IMR-90 (cell line): ENCODE results near the gene ACOXL. TPM values are rescaled to one million over a fixed set of nuclear protein-coding genes. Genes with fewer than 3 reads are reported as not detected.

Experiments used
- ATAC-seq: fragments of 200-7000 bp; cut with Tn5 transposase; 2 replicates; pipeline ENCODE4 v1.9.1; 2020; ENCODE audit warnings: low read depth, mild to moderate bottlenecking, moderate library complexity
- BruUV-seq: library from RNA; stranded (reverse); fragments of 400-500 nt; replicated peaks from 2 replicates; lab custom pipeline; 2021; lab: Mats Ljungman, UMichigan
- CTCF ChIA-PET: fragments of 300-600 bp; formaldehyde crosslinking; extraction: SDS; loops from one replicate; lab custom pipeline; 2021; ENCODE audit warnings: antibody characterized with exemption; lab: Yijun Ruan, JAX
- POLR2A ChIA-PET: fragments of 300-600 bp; sonication (Branson Sonifier 250); formaldehyde crosslinking; loops from one replicate; lab custom pipeline; 2022; ENCODE audit warnings: antibody characterized with exemption; ENCODE audit not compliant: unreplicated experiment; lab: Charles Lee
- DNase-seq: peaks from one replicate; pipeline ENCODE4 v3.0.0; 2013
- H2AFZ ChIP-seq: replicated peaks from 2 replicates; pipeline ENCODE3; 2013; ENCODE audit warnings: low read length, mild to moderate bottlenecking; ENCODE audit not compliant: poor library complexity
- H2AK5ac ChIP-seq: 2 replicates; pipeline ENCODE4 v1.6.1; 2013; ENCODE audit warnings: low read depth, low read length, inconsistent platforms
- H2AK9ac ChIP-seq: replicated peaks from 2 replicates; pipeline ENCODE3; 2013; ENCODE audit warnings: mild to moderate bottlenecking, low read depth, low read length, moderate library complexity; ENCODE audit not compliant: poor library complexity
- H2BK120ac ChIP-seq: 2 replicates; pipeline ENCODE4 v1.6.1; 2013; ENCODE audit warnings: low read depth, low read length, inconsistent platforms
- H2BK15ac ChIP-seq: 3 replicates; pipeline ENCODE4 v1.6.1; 2013; ENCODE audit warnings: low read depth, low read length, inconsistent platforms
- H2BK20ac ChIP-seq: 2 replicates; pipeline ENCODE4 v1.6.1; 2013; ENCODE audit warnings: low read depth, mild to moderate bottlenecking, inconsistent platforms, low read length, moderate library complexity
- H2BK5ac ChIP-seq: 2 replicates; pipeline ENCODE4 v1.6.1; 2013; ENCODE audit warnings: mild to moderate bottlenecking, low read depth, low read length, inconsistent platforms; ENCODE audit not compliant: poor library complexity, severe bottlenecking
- H3K14ac ChIP-seq: replicated peaks from 2 replicates; pipeline ENCODE4 v1.6.1; 2013; ENCODE audit warnings: low read depth, low read length, inconsistent platforms
- H3K18ac ChIP-seq: 2 replicates; pipeline ENCODE4 v1.6.1; 2013; ENCODE audit warnings: low read depth, low read length, control low read depth
- H3K23ac ChIP-seq: 2 replicates; pipeline ENCODE4 v1.6.1; 2013; ENCODE audit warnings: low read depth, low read length, inconsistent platforms
- H3K27ac ChIP-seq: 2 replicates; pipeline ENCODE4 v1.5.1; 2013; ENCODE audit warnings: mild to moderate bottlenecking, control low read depth, low read length; ENCODE audit not compliant: insufficient read depth
- H3K27me3 ChIP-seq: 2 replicates; pipeline ENCODE4 v1.6.1; 2013; ENCODE audit warnings: low read length; ENCODE audit not compliant: control insufficient read depth, insufficient read depth
- H3K36me3 ChIP-seq: 2 replicates; pipeline ENCODE4 v1.6.1; 2013; ENCODE audit warnings: low read length, mixed read lengths; ENCODE audit not compliant: control insufficient read depth, insufficient read depth
- H3K4ac ChIP-seq: 2 replicates; pipeline ENCODE4 v1.6.1; 2013; ENCODE audit warnings: low read depth, low read length, inconsistent platforms
- H3K4me1 ChIP-seq: 2 replicates; pipeline ENCODE4 v1.6.1; 2013; ENCODE audit warnings: low read length, mixed read lengths; ENCODE audit not compliant: control insufficient read depth, insufficient read depth
- H3K4me2 ChIP-seq: 2 replicates; pipeline ENCODE4 v1.6.1; 2013; ENCODE audit warnings: low read depth, mild to moderate bottlenecking, control low read depth, low read length, moderate library complexity
- H3K4me3 ChIP-seq: 2 replicates; pipeline ENCODE4 v1.5.1; 2013; ENCODE audit warnings: low read depth, mild to moderate bottlenecking, control low read depth, low read length, moderate library complexity; ENCODE audit not compliant: insufficient read depth
- H3K56ac ChIP-seq: 2 replicates; pipeline ENCODE4 v1.6.1; 2013; ENCODE audit warnings: low read length, inconsistent platforms; ENCODE audit not compliant: insufficient read depth; ENCODE audit errors: extremely low read depth
- H3K79me1 ChIP-seq, 2 experiments: 2 replicates each; pipeline ENCODE4 v1.6.1; 2013; ENCODE audit warnings: low read length in 2 of 2, inconsistent platforms in 1 of 2, low read depth in 1 of 2
- H3K9ac ChIP-seq: 2 replicates; pipeline ENCODE4 v1.6.1; 2013; ENCODE audit warnings: low read depth, low read length, control low read depth
- H3K9me1 ChIP-seq: 2 replicates; pipeline ENCODE4 v1.6.1; 2013; ENCODE audit warnings: low read length, inconsistent platforms; ENCODE audit not compliant: insufficient read depth
- H3K9me3 ChIP-seq: 2 replicates; pipeline ENCODE4 v1.6.1; 2013; ENCODE audit warnings: low read length; ENCODE audit not compliant: control insufficient read depth, insufficient read depth
- H4K20me1 ChIP-seq: 2 replicates; pipeline ENCODE4 v1.6.1; 2013; ENCODE audit warnings: low read length, inconsistent platforms; ENCODE audit not compliant: insufficient read depth
- H4K5ac ChIP-seq: 2 replicates; pipeline ENCODE4 v1.6.1; 2013; ENCODE audit warnings: mild to moderate bottlenecking, low read depth, low read length, control low read depth
- H4K8ac ChIP-seq, 2 experiments: 2 replicates each; pipeline ENCODE4 v1.6.1; 2013; ENCODE audit warnings: low read depth in 2 of 2, low read length in 2 of 2, control low read depth in 1 of 2, inconsistent platforms in 1 of 2
- H4K91ac ChIP-seq: 2 replicates; pipeline ENCODE4 v1.6.1; 2013; ENCODE audit warnings: low read depth, low read length, inconsistent platforms; ENCODE audit not compliant: insufficient read depth
- CEBPB ChIP-seq: IDR thresholded peaks from 2 replicates; pipeline ENCODE4 v1.6.1; 2012; ENCODE audit warnings: low read depth, low read length, improper control_type of control experiment
- CHD1 ChIP-seq: IDR thresholded peaks from 2 replicates; pipeline ENCODE4 v1.6.1; 2012; ENCODE audit warnings: low read depth, low read length, improper control_type of control experiment
- FOS ChIP-seq: fragments of 150-350 bp; IDR thresholded peaks from 2 replicates; pipeline ENCODE4 v1.6.1; 2016; ENCODE audit warnings: low read depth, low read length
- MAZ ChIP-seq: IDR thresholded peaks from 2 replicates; pipeline ENCODE4 v1.6.1; 2012; ENCODE audit warnings: low read depth, mild to moderate bottlenecking, low read length, improper control_type of control experiment, moderate library complexity, borderline replicate concordance
- MXI1 ChIP-seq: IDR thresholded peaks from 2 replicates; pipeline ENCODE4 v1.6.1; 2012; ENCODE audit warnings: low read depth, mild to moderate bottlenecking, low read length, moderate library complexity, borderline replicate concordance
- POLR2A ChIP-seq: IDR thresholded peaks from 2 replicates; pipeline ENCODE4 v1.6.1; 2012; ENCODE audit warnings: mild to moderate bottlenecking, low read depth, low read length
- RAD21 ChIP-seq: IDR thresholded peaks from 2 replicates; pipeline ENCODE4 v1.6.1; 2012; ENCODE audit warnings: low read length, improper control_type of control experiment
- RCOR1 ChIP-seq: IDR thresholded peaks from 2 replicates; pipeline ENCODE4 v1.6.1; 2012; ENCODE audit warnings: mild to moderate bottlenecking, low read length, improper control_type of control experiment; ENCODE audit not compliant: insufficient replicate concordance
- WGBS, 2 experiments: methylation state at CpG; one replicate each; pipeline versions ENCODE4 v1.1.5 to v1.1.7; 2013; ENCODE audit warnings: missing lambda C conversion rate in 2 of 2; ENCODE audit not compliant: insufficient read length in 1 of 2; ENCODE audit errors: extremely low coverage in 2 of 2; 5-methylcytosine and 5-hydroxymethylcytosine counted together
- dilution Hi-C: fragments of 300-500 bp; cut with HindIII; formaldehyde crosslinking; loops from one replicate; pipeline ENCODE4 v1.14.3; 2018; ENCODE audit warnings: low sequenced_read_pairs; ENCODE audit not compliant: unreplicated experiment
- in situ Hi-C: fragments of 300-500 bp; cut with MboI; formaldehyde crosslinking; loops from 3 replicates; pipeline ENCODE4 v1.14.3; 2019; ENCODE audit warnings: low sequenced_read_pairs, inconsistent platforms, mixed read lengths
- intact Hi-C: fragments of 100-400 bp; cut with micrococcal nuclease; formaldehyde crosslinking; loops from 2 replicates; pipeline ENCODE4 v1.10.0; 2022
- polyA plus RNA-seq, 3 experiments: library from polyadenylated mRNA; depleted of rRNA; stranded (reverse); fragments of >200 nt; gene quantifications; 2 replicates each; pipeline ENCODE4 v1.2.3, GENCODE V29; 2012; ENCODE audit warnings: low replicate concordance in 1 of 3
- total RNA-seq: library from RNA; depleted of rRNA; stranded (reverse); fragments of >200 nt; gene quantifications from 2 replicates; pipeline ENCODE4 v1.2.3, GENCODE V29; 2012
- TF ChIP-seq, protein P1 (sequence below): conservative IDR thresholded peaks from 2 replicates; pipeline ENCODE4 v1.5.1; 2012; ENCODE audit warnings: mild to moderate bottlenecking, low read depth, low read length, improper control_type of control experiment

ACOXL gene
- total and polyA plus RNA-seq, 2 of the 4 experiments (the other 2 are of a cell fraction) = not detected

DNA sequence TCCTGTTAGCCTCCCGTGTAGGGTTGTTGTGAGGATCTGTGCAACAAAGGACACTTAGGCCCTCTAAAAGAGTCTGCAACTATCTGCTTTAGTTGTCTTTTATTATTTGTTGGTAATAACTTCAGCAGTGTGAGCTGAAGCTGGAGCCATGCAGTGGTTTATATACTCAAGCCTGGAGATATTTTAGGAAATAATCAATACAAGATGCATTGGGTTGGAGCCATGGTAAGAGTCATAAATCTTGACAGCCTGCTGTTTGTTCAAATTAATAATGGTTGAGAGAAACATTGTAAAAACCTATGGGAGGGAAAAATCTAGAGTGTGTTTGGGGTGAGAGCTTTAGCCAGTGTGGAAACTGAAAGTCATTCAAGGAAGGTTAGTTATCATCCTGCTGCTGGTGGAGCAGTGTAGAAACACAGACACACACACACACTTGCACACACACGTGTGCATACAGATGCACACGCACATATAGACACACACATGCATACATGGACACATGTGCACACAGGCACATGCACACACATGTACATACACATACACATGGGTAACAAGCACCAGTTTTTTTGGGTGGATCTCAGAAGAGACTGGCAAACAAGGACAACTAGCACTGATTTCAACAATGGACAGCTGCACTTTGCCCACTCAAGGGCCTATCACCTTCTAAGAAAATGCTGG lies 51.0 kb downstream of the ACOXL start:
- no peak for ATAC-seq

More for the DNA sequence above, 51.0 kb downstream of the ACOXL start:
- no peak overlapping the region for H3K56ac ChIP-seq
- H2BK15ac ChIP-seq = no peak overlapping the region
- dilution Hi-C loops (no loop called here), intact Hi-C loops (no loop called here), in situ Hi-C loops (no loop called here)
- DNase-seq = no peak
- CTCF ChIA-PET = no interaction called here
- H3K9ac ChIP-seq = no peak overlapping the region
- no CpG with 5 or more reads among the region's 3 CpGs for WGBS, 2 experiments
- no peak overlapping the region for H2AK5ac ChIP-seq
- H3K79me1 ChIP-seq = no peaks in the 10 kb centered on the region
- no peak overlapping the region for H3K18ac ChIP-seq
- H4K20me1 ChIP-seq = no peaks in the 10 kb centered on the region
- no peak overlapping the region for H2BK5ac ChIP-seq
- H3K36me3 ChIP-seq = no peaks in the 10 kb centered on the region
- H4K5ac ChIP-seq = no peak overlapping the region
- H4K91ac ChIP-seq = no peak overlapping the region
- no peak overlapping the region for H3K4me3 ChIP-seq
- TF ChIP-seq RCOR1 (no peak), MAZ (no peak), CHD1 (no peak), POLR2A (no peak), MXI1 (no peak), CEBPB (no peak), FOS (no peak), RAD21 (no peak)
- TF ChIP-seq, protein P1, sequence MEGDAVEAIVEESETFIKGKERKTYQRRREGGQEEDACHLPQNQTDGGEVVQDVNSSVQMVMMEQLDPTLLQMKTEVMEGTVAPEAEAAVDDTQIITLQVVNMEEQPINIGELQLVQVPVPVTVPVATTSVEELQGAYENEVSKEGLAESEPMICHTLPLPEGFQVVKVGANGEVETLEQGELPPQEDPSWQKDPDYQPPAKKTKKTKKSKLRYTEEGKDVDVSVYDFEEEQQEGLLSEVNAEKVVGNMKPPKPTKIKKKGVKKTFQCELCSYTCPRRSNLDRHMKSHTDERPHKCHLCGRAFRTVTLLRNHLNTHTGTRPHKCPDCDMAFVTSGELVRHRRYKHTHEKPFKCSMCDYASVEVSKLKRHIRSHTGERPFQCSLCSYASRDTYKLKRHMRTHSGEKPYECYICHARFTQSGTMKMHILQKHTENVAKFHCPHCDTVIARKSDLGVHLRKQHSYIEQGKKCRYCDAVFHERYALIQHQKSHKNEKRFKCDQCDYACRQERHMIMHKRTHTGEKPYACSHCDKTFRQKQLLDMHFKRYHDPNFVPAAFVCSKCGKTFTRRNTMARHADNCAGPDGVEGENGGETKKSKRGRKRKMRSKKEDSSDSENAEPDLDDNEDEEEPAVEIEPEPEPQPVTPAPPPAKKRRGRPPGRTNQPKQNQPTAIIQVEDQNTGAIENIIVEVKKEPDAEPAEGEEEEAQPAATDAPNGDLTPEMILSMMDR = no peak
- H3K14ac ChIP-seq = no peak overlapping the region
- H3K4me1 ChIP-seq = no peaks in the 10 kb centered on the region
- H4K8ac ChIP-seq = no peak overlapping the region
- H3K9me3 ChIP-seq = no peaks in the 10 kb centered on the region
- H3K4me2 ChIP-seq = no peak overlapping the region
- no peak overlapping the region for H3K4ac ChIP-seq
- H2AK9ac ChIP-seq = no peak overlapping the region
- H2BK120ac ChIP-seq = no peak overlapping the region
- no TSS peak for BruUV-seq
- H3K9me1 ChIP-seq = no peaks in the 10 kb centered on the region; the same call in 1 of the 2 replicates
- peaks cover 4% of the 10 kb centered on the region; the same call in 1 of the 2 replicates for H3K27me3 ChIP-seq
- POLR2A ChIA-PET = interaction anchor here (0.6 kb wide), 1 partner anchor 1130 kb away, joined by 8 read pairs; no protein-coding TSS in a partner anchor
- no peak overlapping the region for H3K23ac ChIP-seq
- H2BK20ac ChIP-seq = no peak overlapping the region
- no peak overlapping the region for H3K27ac ChIP-seq
- H2AFZ ChIP-seq = no peak overlapping the region
